Heart right ventricle (tissue), 16 donors: Measurements from ENCODE around the gene NRTN. TPM values are rescaled to one million over a fixed set of nuclear protein-coding genes. Genes with fewer than 3 reads are reported as not detected.
A peak's percentile ranks its signal among the peaks of the same experiment; 100 is the strongest.

Source experiments
- ATAC-seq, 8 donors: fragments of 200-7000 bp; cut with Tn5 transposase; one replicate each; pipeline ENCODE4 v1.9.1; 2020; ENCODE audit warnings: mild to moderate bottlenecking in 8 of 8, moderate library complexity in 8 of 8, moderate number of reproducible peaks in 1 of 8
- DNase-seq, 2 donors: peaks; one replicate each; pipeline ENCODE4 v3.0.0-alpha.2; 2020
- H3K27ac ChIP-seq, 10 donors: fragments of 200-600 bp; sonication (generic) in 2 of 10; one replicate each; pipeline versions ENCODE4 v1.5.0 to v1.8.0; 2020 to 2022; ENCODE audit warnings: mild to moderate bottlenecking in 3 of 10
- H3K27me3 ChIP-seq, 7 donors: fragments of 200-600 bp; one replicate each; pipeline ENCODE4 v1.8.0; 2021 to 2022; ENCODE audit warnings: mild to moderate bottlenecking in 2 of 7
- H3K36me3 ChIP-seq, 9 donors: fragments of 200-600 bp; sonication (generic) in 1 of 9; one replicate each; pipeline versions ENCODE4 v1.5.0 to v1.8.0; 2020 to 2022; ENCODE audit warnings: mild to moderate bottlenecking in 2 of 9
- H3K4me1 ChIP-seq, 9 donors: fragments of 200-600 bp; sonication (generic) in 1 of 9; one replicate each; pipeline versions ENCODE4 v1.5.0 to v1.8.0; 2020 to 2022; ENCODE audit warnings: mild to moderate bottlenecking in 4 of 9
- H3K4me3 ChIP-seq, 10 donors: fragments of 200-600 bp; sonication (generic) in 2 of 10; one replicate each; pipeline versions ENCODE4 v1.5.0 to v1.8.0; 2020 to 2022; ENCODE audit warnings: mild to moderate bottlenecking in 7 of 10, moderate library complexity in 2 of 10
- H3K9me3 ChIP-seq, 11 donors: fragments of 200-600 bp in 10 of 11; sonication (generic) in 2 of 11; one replicate each; pipeline versions ENCODE4 v1.5.0 to v1.8.0; 2013 to 2022; ENCODE audit warnings: mild to moderate bottlenecking in 2 of 11, control low read depth in 1 of 11, moderate library complexity in 1 of 11
- WGBS, 2 donors: extraction: QIAGEN DNeasy Blood & Tissue Kit; methylation state at CpG; one replicate each; pipeline ENCODE4 v1.1.7; 2013; ENCODE audit warnings: inconsistent platforms in 1 of 2; 5-methylcytosine and 5-hydroxymethylcytosine counted together
- intact Hi-C, 10 donors: fragments of 100-400 bp; cut with DNase I; formaldehyde crosslinking; loops; one replicate each; pipeline versions ENCODE4 v1.11.1 to v1.14.2; 2022
- polyA plus RNA-seq, 2 donors: library from polyadenylated mRNA; stranded (reverse); fragments of 200-250 nt; gene quantifications; one replicate each; pipeline ENCODE4 v1.2.3, GENCODE V29; 2013
- total RNA-seq, 10 donors: library from RNA; stranded (reverse); fragmentation: NEBNext Ultra II Directional in 3 of 10; extraction: Animal tissue kit (Norgen Biotek cat#: 25700) in 3 of 10; gene quantifications; one replicate each; pipeline versions ENCODE4 v1.2.1 to v1.2.4, GENCODE V29; 2021 to 2023
- TF ChIP-seq, protein P1 (sequence below), 9 donors: fragments of 200-600 bp; sonication (generic) in 2 of 9; IDR thresholded peaks; one replicate each; pipeline versions ENCODE4 v1.5.0 to v1.8.0; 2021 to 2022; ENCODE audit warnings: antibody characterized with exemption in 9 of 9, mild to moderate bottlenecking in 5 of 9, moderate library complexity in 1 of 9
- donor health status: Arrhythmogenic right ventricular cardiomyopathy.
- donor health status: ischemic (EF 13 %, LVEDD 7.1; RV severe dilation, severe dysfunction).
- donor health status: healthy with polysubstance abuse.
- donor health status: DM: no; HTN: yes; CAD: no.
- donor health status: DM: no; HTN: no; CAD: no.
- donor health status: ischemic (EF 25% LVEDD 6.9; RV normal size, moderate dysfunction).
- donor health status: ischemic (EF 25% LVEDD 5.7; RV mildly dilated, moderate dysfunction).
- donor health status: healthy.
- donor health status: DM: yes; HTN: yes; CAD: no.
- donor health status: Ischemic cardiomyopathy.
- donor health status: ischemic (EF 35%, LVEDD 5.7; RV mildly dilated, moderate dysfunction).
- donor health status: nonischemic (EF 11% LVEDD 7.7; RV severe dilation, severe dysfunction).
- donor health status: DM: yes; HTN: yes; CAD: no.
- donor health status: PGD.
- donor health status: ischemic (EF 29% LVEDD 5.4; RV normal size, mild dysfunction).
- donor health status: nonischemic (EF 23%, LVEDD 6.1; RV moderate dilation, normal function).

NRTN gene
- total and polyA plus RNA-seq, 12 donors, result 4.5 to 40.4 (median 16.2) TPM

DNA sequence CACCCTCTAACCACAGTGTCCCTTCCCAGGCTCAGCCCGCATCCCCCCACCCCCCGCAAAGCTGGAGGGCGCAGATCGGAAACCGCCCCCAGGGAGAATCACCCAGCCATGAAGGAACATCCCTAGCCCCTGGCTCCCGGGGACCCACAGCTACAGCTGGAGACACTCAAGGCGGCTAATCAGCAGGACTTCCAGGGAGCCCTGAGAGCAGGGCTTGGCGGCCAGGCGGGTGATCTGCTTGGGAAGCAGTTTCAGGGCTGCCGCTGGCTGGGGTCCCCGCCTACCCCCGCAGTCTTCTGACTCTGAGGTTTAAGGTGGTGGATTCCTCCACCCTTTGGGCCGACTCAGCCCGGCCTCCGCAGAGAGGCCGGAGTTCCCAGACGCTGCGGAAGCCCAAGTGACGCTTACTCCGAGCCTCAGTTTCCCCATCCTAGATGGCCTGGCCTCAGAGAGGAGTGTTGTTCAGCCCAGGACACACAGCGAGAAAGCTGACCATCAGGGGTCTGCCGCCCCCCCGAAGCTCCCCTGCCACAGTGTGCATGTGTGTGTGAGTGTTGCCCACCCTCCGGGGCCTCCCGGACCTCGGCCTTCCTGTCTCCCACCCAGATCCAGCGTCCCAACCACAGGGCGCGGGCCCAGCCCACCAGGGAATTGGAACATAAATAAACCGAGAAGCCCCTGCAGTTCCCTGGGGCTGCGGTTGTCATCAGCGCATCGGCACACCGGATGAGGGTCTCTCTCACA, 24.9 kb downstream of the NRTN start:
- Histone ChIP-seq H3K9me3 (no peaks in the 10 kb centered on the region), H3K4me1 (peaks cover 0 to 25% (median 3%) of the 10 kb centered on the region in 9 donors), H3K36me3 (no peaks in the 10 kb centered on the region), H3K27me3 (peaks cover 0 to 39% (median 27%) of the 10 kb centered on the region in 7 donors), H3K27ac (peak overlapping the region in 7 of 10 donors; percentile 44 to 80 (median 71)), H3K4me3 (peak overlapping the region in 2 of 10 donors; percentile 38 to 40)
- WGBS, 2 donors, result 53 to 59% methylated on average over 34 of the region's 34 CpGs
- intact Hi-C loops, result loop anchor here in 5 of 10 donors (5.0 to 10.0 kb wide), 4 partner anchors 48 to 63 kb away; no protein-coding TSS in a partner anchor
- DNase-seq, result no peak
- no peak for ATAC-seq
- TF ChIP-seq, protein P1, sequence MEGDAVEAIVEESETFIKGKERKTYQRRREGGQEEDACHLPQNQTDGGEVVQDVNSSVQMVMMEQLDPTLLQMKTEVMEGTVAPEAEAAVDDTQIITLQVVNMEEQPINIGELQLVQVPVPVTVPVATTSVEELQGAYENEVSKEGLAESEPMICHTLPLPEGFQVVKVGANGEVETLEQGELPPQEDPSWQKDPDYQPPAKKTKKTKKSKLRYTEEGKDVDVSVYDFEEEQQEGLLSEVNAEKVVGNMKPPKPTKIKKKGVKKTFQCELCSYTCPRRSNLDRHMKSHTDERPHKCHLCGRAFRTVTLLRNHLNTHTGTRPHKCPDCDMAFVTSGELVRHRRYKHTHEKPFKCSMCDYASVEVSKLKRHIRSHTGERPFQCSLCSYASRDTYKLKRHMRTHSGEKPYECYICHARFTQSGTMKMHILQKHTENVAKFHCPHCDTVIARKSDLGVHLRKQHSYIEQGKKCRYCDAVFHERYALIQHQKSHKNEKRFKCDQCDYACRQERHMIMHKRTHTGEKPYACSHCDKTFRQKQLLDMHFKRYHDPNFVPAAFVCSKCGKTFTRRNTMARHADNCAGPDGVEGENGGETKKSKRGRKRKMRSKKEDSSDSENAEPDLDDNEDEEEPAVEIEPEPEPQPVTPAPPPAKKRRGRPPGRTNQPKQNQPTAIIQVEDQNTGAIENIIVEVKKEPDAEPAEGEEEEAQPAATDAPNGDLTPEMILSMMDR (IDR thresholded peaks at IDR 0.05), result no peak

DNA sequence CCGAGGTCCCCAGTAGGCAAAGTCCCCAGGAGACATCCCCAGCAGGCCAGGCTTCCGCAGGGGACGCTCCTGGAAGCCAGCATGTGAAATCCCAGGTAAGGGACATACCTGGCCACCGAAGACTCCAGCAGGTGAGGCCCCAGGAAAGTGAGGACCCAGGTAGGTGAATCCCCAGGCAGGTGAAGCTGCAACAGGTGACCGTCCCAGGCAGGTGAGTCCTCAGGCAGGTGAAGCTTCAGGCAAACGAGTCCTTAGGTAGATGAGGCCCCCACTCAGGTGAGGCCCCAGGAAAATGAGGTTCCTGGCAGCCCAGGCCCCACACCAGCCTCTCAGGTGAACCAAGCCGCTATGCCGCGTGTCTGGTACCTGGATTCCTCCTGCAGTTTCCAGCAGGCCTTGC, 26.3 kb downstream of the NRTN start:
- H3K36me3 ChIP-seq, result no peaks in the 10 kb centered on the region
- H3K4me1 ChIP-seq, result peaks cover 0 to 25% (median 3%) of the 10 kb centered on the region in 9 donors
- H3K27ac ChIP-seq, result no peak overlapping the region
- ATAC-seq (no peak), DNase-seq (no peak)
- intact Hi-C loops, result loop anchor here in 2 of 10 donors (5.0 to 10.0 kb wide), 2 partner anchors 46 to 54 kb away; no protein-coding TSS in a partner anchor
- WGBS, 2 donors, result 82 to 88% methylated on average over 9 of the region's 9 CpGs
- TF ChIP-seq, protein P1 (IDR thresholded peaks at IDR 0.05), result no peak
- no peaks in the 10 kb centered on the region for H3K9me3 ChIP-seq
- H3K27me3 ChIP-seq, result peaks cover 0 to 39% (median 27%) of the 10 kb centered on the region in 7 donors
- H3K4me3 ChIP-seq, result no peak overlapping the region

DNA sequence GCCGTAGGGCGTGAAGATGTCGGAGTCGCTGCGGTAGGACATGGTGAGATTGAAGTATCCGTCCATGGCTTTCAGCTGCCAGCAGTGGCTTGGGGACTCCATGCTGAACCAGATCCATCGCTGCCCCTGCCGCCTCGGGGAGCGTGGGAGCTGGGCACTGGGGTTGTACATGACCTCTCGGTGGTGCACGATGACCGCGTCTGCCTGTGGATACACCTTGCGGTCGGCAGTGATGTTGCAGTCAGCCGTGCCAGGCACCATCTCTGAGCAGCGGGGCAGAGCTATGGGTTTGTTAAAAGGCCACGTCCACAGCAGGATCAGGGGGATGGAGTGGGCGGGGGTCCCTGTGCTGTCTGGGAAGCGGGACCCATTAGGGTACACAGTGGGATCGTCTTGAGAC, 27.2 kb downstream of the NRTN start:
- intact Hi-C loops, result loop anchor here in 2 of 10 donors (5.0 to 10.0 kb wide), 2 partner anchors 45 to 53 kb away; no protein-coding TSS in a partner anchor
- H3K36me3 ChIP-seq, result no peaks in the 10 kb centered on the region
- TF ChIP-seq, protein P1 (IDR thresholded peaks at IDR 0.05), result no peak
- H3K9me3 ChIP-seq, result no peaks in the 10 kb centered on the region
- 81 to 83% methylated on average over 21 to 22 of the region's 22 CpGs for WGBS, 2 donors
- DNase-seq (no peak), ATAC-seq (no peak)
- no peak overlapping the region for H3K4me3 ChIP-seq
- peaks cover 0 to 21% (median 3%) of the 10 kb centered on the region in 9 donors for H3K4me1 ChIP-seq
- H3K27me3 ChIP-seq, result peaks cover 0 to 36% (median 27%) of the 10 kb centered on the region in 7 donors
- H3K27ac ChIP-seq, result no peak overlapping the region

DNA sequence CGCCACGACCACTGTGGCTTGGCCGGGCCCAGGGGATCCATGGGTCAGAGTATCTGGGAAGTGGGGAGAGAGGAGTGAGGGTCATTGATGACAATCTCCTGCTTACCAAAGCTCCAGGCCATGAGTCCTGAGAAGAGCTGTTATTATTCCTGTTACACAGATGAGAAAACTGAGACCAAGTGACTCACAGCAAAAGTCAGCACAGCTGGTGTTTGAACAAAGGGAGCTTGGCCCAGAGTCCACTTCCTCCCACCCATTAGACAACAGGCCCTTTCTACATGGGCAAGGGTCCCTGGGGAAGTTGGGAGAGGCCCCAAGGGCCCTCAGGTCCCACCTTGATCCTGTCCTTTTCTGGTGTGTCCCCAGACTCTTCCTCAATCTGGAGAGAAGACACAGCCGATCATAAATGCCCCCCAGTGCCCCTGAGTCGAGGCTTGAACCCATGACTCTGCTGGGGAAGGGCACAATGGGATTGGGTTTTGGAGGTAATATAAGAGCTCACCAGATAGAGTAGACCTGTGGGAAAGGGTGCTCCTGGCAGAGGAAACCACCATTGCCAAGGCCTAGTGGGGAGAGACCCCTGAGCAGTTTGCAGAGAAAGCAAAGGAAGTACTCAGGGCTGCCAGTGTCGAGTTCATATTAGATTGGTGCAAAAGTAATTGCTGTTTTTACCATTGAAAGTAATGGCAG, 27.8 kb downstream of the NRTN start:
- no peaks in the 10 kb centered on the region for H3K9me3 ChIP-seq
- peaks cover 0 to 36% (median 23%) of the 10 kb centered on the region in 7 donors for H3K27me3 ChIP-seq
- no peak overlapping the region for H3K4me3 ChIP-seq
- WGBS, 2 donors, result 84 to 88% methylated on average over 6 of the region's 6 CpGs
- TF ChIP-seq, protein P1 (IDR thresholded peaks at IDR 0.05), result no peak
- no peak overlapping the region for H3K27ac ChIP-seq
- DNase-seq, result no peak
- H3K36me3 ChIP-seq, result no peaks in the 10 kb centered on the region
- H3K4me1 ChIP-seq, result peaks cover 0 to 19% (median 3%) of the 10 kb centered on the region in 9 donors
- no peak for ATAC-seq
- intact Hi-C loops, result loop anchor here in 2 of 10 donors (5.0 to 10.0 kb wide), 2 partner anchors 45 to 52 kb away; no protein-coding TSS in a partner anchor
